Epidermal melanocyte (primary cell): ENCODE data around the gene DLL1.

ENCODE experiments used
- DNase-seq: peaks from one replicate; pipeline ENCODE4 v3.0.0; 2011; ENCODE audit warnings: low spot score; ENCODE audit not compliant: insufficient read length

Gene DLL1

DNA sequence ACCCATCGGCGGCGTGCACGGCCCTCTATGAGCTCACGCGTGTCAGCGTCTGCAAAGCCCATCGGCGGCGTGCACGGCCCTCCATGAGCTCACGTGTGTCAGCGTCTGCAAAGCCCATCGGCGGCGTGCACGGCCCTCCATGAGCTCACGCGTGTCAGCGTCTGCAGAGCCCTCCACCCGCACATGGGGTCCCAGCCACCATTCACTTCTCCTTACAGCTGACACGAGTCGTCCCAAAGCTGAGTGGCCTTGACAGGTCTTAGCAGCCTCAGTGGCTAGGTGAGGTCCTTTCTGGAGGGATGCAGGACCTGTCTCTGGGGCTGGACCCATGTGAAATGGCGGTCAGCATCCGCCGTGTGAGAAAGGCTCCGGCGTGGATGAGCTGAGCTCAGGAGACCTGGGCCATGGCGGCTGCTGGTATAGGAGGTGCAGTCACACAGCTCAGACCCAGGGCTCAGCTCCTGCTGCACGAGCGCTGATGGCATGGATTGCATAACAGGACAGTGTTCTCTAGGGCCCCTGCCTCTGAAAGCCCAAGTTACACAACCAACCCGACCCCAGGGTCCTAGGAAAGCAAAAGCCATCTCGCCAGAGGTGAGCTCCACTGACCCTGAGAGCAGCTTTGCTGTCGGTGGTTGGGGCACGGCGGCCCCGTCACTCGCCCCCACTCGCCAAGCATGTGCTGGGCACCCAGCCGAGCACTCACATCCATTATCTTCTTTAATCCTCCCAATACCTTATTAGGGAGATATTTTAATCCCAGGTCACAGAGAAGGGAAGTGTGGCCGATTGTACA, 38.9 kb downstream of the DLL1 start:
- DNase-seq: no peak

DNA sequence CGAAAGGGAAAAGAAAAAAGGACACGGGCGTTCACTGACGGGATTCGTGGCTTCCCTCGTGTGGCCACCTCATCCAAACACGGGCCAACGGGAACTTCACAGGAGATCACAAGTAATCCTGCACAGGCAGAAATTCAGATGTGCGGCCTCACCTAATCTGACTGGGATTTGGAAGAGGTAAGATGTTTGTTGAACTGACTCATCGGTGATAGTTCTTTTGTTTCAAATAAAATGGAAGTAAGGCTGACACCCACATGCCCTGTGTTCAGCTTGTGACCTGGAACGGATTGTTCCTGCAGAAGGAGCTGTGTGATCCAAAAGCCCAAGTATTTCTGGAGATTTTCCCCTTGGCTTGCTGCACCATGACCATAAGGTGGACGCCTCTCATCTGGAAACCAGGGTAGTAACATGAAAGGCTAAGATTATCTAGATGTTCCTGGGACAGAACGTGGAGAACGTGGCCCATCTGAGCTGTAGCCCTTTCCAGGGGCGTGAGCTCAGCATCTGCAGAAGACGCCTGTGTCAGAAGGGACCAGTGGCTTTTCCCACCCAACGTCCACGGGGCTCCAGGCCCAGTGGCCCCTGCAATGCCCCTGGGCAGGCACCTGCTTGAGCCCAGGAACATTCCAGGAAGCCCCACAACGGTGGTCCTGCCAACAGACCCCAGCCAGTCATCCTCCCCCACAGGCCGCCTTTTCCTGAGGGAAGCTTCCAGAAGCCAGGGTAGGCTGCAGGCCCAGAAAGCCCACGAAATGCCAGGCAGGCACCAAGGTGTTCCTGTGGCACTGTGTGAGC, 39.7 kb downstream of the DLL1 start:
- DNase-seq: no peak

DNA sequence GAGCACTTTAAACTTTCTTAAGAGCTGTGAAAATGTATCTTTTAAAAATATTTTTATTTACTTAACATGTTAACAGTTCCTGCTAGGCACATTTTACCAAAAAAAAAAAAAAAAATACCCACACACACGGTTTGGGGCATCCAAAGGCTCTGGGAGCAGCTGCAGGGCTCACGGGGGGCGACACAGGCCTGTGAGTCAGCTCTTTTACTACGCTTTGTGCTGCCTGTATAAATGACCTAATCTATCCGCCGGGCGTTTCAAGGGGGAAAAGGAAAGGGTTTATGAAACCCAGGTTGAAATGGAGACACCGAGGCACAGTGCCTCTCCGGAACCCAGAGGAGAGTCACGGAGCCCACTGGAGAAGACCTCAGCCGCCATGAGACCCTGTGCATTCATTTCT, 40.4 kb downstream of the DLL1 start:
- DNase-seq: no peak

DNA sequence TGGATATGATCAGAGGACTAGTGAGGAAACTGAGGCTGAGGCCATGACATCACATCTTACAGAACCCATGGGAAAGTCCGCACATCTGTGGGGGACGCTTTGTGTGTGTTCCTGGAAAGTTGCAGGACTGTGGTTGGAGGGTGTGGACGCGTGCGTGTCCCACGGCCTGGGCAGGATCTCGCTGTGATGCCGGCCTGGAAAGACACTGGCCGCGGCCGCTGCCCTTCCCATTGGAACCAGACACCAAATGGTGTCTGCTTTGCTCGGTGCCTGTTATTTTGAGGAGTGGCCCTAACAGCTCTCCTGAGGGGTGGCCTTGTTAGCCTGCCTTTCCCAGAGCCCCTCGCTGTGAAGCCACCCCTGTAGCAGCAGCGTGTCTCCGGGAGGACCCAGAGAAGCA, 41.1 kb downstream of the DLL1 start:
- DNase-seq: no peak

DNA sequence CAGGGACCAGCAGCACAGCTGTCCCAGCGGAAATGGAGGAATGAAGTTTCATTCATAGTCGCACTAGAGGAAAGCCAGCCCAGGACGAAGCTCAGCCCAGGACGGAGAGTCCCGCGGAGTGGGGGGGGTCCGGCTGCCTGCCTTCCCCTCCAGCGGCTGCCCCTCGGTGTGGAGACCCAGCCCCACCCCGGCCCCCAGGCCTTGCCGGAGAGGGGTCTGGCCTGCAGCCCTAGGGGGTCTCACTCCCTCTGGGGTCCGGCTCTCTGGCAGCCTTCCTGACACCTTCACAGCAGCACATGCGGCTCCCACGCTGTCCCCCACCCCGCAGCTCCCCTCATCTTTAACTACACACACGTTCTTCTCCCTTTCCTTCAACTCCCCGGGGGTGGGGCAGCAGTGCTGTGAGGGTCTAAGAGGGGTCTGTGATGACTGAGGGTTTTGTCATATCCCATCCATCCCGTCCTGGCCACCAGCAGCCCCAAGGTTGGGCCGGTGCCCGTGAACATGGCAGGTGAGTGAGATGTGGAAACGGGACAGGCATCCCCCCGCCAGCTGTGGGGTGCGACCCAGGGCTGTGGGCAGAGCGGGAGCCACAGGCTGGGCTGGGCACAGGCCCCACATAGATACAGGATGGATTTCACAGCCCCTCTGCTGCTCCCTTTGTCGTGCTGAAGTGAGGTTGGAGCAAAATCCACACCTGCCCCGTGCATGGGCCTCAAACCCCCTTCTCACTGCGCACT, 41.8 kb downstream of the DLL1 start:
- no peak for DNase-seq

DNA sequence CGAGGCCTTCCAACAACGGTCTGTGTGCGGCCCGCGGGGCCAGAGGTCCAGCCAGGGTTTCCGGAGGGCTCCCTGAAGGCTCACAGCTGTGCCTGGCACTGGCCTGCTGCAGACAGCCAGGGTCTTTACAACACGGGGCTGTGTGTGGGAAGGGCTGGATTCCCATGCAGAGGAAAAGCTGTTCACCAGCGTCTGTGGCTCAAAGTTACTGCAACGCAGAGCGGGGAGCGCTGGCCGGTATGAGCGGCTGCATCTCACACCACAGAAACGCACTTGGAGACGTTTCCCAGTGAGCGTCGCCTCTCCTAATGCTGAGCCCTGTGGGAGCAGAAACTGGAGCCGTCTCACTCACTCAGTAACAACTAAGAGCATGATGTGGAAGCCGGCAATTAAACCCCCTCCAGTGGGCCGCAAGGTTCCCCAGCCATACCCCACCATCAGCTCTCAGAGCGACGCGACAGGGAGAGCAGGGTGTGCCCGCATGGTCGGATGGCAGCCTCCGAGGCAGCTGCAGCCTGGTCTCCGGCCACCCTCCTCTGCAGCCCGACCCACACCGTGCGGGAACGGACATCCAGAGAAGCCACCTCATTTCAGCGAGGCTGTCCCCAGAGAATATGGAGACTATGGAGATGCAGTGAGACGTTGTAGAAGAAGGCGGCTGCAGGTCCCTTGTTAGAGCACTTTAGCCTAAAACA, 42.6 kb downstream of the DLL1 start:
- no peak for DNase-seq

DNA sequence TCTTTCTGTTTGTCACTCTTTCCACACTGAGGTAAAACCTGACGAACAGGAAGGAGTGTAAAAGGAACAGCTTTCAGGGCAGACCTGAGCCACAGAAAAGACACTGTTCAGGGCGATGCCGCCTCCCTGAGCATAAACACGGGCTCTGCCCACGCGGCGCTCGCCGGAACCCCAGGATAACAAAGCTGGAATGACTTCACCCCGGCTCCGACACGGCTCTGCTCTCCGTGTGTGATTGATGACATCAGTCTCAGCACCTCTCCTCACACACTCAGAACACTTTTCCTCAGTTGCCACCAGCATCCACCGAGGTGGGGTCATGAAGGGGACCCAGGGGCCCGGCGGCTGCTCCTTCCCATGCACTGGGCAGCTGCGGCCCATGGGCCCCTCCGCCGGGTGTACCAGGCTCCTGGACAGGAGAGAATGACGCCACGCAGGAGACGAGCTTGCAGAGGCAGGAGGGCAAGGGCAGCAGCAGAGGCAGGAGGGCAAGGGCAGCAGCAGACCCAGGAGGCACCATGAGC, 43.6 kb downstream of the DLL1 start:
- DNase-seq: no peak

DNA sequence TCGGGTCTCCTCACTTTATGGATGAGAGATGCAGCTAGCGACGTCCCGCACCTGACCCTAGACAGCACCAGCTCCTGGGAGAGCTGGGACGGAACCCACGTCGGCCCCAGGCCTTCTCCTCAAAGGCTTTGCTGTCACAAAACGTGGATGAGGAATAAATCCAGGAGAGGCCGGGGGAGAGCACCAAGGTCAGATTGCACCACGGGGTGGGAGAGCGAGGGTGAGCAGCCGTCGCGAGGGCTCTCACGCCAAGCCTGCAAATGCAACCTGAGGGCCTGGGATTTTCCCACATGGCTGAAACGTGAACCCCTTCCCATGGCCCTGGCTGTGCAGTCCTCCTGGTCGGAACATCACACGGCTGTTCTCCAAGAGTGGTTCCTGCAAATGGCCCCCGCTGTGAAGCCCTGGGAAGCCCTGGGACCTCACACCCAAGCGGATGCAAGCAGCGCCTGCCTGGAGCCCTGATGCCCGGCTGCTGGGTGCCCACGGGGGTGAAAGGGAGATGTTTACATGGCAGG, 45.3 kb downstream of the DLL1 start:
- no peak for DNase-seq

DNA sequence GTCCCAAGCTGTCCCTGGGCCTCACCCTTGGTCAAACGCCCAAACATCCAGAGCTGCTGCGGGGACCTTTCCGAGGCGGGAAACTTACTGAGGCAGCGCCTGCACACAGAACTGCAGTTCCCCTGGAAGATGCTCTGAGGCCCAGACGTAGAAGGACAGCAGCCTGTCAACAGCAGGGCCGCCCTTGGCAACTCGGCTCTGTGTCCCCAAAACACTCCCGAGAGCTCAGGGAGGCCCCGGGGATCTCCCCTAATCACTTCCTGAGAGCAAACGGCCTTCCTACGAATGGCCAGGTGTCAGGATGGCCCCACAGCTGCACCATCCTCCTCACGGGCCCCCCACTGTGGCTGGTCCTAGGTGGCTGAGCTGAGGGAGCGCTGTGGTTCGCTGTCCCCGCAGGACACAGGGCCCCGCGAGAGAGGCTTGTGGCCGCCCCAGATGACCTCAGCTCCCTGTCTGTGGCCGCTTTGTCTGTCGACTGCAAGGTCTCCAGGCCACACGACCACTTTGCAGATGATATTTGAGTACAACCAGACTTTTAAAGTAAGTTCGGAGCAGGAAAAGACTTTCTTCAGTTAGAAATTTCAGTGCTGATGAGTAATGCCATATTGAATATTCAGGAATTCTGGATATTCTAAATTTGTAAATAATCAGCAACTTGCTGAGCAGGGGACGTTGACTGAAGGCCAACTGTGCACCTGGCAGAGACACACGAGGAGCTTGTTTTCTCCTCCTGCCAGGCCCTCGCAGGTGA, 46.0 kb downstream of the DLL1 start:
- DNase-seq: no peak

DNA sequence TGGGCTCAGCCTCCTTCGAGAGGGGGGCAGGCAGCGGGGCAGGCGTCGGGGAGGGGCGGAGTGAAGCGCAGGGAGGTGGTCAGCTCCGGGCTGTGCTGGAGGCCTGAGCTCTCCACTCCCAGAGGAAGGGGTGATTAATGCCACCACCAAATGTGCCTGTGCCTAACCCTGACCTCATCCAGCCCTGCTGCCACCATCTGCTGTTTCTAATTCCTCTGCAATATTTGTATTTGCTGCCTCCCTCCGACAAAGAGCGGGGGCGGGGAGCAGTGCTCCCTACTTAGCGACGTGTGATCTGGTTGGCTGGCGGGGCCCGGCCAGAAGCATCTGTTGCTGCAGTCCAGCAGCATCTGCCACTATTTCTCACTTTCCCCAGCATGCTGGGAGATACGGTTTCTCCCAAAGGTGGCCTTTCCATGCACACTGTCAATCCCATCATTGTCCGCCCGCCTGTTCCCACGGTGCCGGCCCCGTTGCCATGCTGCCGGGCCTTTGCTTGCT, 47.0 kb downstream of the DLL1 start:
- no peak for DNase-seq

DNA sequence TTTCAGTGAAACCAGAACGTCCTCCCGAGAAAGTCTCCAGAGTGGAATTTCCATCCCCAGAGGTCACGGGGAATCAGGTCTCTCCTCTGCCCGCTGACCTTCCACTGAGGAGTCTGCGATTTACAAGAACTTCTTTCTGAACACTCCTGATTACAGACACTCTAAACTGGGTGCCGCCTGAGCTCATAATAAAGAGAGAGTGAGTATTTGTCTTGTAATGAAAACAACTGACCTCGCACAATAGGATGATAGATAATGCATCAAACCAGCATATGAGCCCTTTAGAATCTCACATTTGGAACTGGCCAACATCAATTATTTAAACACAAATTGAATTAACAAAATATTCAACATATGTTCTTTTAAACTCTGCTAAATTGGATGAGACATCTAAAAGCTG, 47.5 kb downstream of the DLL1 start:
- no peak for DNase-seq

DNA sequence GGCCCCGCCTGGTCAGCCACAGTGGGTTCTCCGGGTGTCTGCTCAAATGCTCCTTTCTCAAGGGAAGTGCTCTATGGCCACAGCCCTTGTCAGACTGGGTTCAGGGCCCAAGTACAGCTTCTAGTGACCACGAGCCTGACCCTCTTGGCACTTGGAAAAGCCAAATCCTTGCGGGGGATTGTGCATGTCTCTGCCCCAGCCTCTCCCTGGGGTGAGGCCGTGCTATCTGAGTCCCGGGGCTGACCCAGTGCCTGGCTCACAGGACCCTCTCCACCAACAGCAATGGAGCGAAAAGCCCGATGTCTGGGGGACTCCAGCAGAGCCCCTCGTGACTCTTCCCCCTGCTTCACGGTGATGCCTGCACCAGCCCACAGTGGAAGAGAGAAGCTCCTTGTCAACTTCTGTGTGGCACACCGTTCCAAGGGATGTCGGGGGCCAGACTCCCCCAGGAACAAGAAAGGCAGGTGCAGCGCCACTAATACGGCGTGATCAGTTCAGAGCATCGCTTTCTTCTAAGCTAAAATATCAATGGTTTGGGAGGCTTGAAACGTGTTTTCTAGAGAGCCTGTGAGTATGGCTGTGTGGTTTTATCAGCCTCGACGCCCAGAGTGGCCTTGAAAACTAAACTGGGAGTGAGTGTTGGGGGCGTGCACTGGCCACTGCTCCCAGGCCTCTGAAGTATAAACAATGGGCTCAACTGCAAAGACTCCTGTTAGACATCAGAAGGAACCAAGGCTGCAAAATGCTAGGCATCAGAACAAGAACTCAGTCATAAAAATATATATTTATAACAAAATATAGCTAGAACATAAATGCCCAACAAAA, 51.9 kb downstream of the DLL1 start:
- DNase-seq: no peak

DNA sequence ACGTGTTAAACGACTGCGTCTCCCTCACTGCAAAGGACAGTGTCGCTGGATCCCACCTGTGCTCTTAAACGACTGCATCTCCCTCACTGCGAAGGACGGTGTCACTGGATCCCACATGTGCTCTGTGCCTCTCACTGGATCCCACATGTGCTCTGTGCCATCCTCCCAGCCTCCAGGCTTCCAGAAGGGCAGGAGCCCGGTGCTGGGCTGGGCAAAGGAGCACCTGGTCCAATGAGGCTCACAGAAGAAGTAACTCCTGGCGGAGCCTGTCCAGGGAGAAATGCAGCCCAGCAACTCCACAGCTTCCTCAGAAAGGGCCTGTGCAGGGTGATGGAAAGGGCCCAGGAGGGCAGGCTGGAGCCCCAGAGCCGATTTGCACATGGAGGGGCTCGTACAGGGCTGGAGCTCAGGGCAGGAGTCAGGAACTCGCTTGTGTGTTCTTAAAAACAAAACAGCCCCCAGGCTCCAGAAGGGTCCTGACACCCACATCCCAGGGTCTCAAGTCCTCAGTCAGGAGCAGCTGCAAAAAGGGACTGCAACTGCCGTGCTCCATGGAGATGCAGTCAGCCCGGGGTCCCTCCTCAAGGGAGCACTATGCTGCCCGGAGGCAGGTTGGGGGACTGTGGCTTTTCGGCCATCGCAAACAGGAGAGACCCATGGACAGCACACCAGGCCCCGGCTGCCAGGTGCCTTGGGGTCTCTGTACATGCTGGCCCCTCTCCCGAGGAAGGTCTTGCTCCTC, 52.7 kb downstream of the DLL1 start:
- no peak for DNase-seq

DNA sequence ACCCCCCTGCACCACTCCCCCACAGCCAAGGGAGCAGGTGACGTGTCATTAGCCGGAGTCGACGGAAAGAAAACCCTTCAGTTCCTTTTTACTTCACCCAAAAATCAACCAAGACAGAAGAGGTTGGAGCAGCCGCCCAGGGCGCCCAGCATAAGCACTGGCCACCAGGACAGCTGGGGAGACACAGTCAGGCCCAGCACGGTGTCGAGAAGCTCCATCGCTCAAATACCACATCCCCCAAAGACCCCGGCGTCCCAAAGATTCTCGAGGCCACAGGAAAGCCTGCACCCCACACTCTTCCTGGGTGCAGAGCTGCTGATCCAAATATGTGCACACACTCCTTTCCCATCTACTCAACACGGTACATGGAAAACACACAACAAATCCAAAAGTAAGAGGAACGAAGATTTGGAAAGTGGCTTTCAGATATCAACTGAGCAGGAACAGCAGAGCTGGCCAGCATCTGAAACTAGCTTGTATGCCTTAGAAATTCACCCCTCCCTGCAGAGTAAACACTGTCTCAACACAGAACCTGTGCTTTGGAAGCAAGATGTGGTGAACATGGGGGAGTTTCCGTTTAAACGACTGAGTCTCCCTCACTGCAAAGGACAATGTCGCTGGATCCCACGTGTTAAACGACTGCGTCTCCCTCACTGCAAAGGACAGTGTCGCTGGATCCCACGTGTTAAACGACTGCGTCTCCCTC, 54.6 kb downstream of the DLL1 start:
- no peak for DNase-seq

DNA sequence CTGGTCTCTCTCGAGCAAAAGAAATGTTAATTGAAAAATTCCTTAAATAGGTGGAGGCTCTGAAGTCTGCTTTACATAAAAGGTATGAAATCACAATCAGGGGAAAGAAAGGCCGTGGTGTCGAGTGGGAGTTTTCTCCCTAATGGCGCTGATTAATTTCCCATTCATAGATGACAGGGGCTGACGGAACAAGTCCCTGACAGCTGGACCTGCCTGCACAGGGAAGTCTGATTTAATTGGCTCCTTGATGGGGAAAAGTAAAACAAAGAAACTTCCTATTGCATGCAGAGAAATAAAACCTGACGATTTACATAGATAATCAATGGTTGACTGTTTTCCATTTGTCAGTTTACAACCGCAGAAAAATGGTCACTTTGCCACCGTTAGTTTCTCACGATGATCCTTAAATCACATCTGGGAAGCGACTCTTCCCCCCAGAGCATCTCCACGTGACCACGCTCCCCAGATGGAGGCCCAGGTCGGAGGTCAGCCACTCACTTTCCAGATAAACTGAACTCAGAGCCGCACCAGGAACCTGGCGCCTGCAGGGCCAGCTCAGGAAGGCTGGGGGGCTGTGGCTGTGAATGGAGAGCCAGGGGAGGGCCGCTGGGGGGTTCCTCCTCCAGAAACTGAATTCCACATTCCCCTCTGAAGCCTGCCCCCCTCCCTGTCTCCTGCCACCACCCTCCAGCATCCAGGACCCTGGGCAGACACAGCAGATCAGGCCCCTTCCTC, 55.3 kb downstream of the DLL1 start:
- DNase-seq: no peak

DNA sequence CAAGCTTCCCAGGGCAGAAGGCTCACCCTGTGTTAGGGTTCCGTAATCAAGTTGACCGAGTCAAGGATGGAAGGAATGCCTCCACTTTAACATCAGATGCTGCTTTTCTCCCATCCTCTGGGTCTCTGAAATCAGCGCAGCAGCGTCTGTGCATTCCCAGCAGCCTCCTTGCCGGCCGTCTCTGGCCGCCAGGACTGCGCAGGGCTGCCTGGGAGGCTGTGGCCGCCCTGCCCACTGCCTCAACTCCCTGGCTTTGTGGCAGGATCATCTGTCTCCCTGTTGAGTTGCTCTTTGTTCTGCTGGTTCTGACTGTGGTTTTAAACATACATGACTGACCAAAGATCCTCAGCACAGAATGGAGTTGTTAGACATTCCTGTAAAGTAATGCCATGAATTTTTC, 56.5 kb downstream of the DLL1 start:
- DNase-seq: no peak
